ENCODE data around the gene SRRM5. TPM values are rescaled to one million over a fixed set of nuclear protein-coding genes. Genes with fewer than 3 reads are reported as not detected.

The SRRM5 gene
- total RNA-seq, 1 donor from 2014 or later = 0.29 TPM

- H3K36me3 ChIP-seq = no peaks in the 10 kb centered on the region
- ATAC-seq (no peak), DNase-seq (no peak)
- no peak for TF ChIP-seq CTCF (IDR thresholded peaks at IDR 0.05)
- intact Hi-C loops (cut with DNase I) = no loop called here
- no peaks in the 10 kb centered on the region for H3K27me3 ChIP-seq
- peaks cover 18% of the 10 kb centered on the region for H3K4me1 ChIP-seq
- peak overlapping the region; percentile 38 for H3K27ac ChIP-seq
- H3K9me3 ChIP-seq = no peaks in the 10 kb centered on the region
- peak overlapping the region; percentile 98 for H3K4me3 ChIP-seq
These were observed 35.7 kb upstream of the SRRM5 start for GRCh38 chr19:43575955-43576878.

GRCh38 chr19:43578787-43579186 is 33.1 kb upstream of the SRRM5 start:
- TF ChIP-seq CTCF (IDR thresholded peaks at IDR 0.05) = no peak
- Histone ChIP-seq H3K9me3 (no peaks in the 10 kb centered on the region), H3K27me3 (no peaks in the 10 kb centered on the region), H3K36me3 (no peaks in the 10 kb centered on the region), H3K27ac (no peak overlapping the region), H3K4me1 (peaks cover 13% of the 10 kb centered on the region), H3K4me3 (no peak overlapping the region)
- intact Hi-C loops (cut with DNase I) = no loop called here
- DNase-seq = no peak
- ATAC-seq = no peak

GRCh38 chr19:43581467-43581866 is 30.4 kb upstream of the SRRM5 start:
- Histone ChIP-seq H3K4me1 (peaks cover 4% of the 10 kb centered on the region), H3K4me3 (peak overlapping the region; percentile 52), H3K27me3 (no peaks in the 10 kb centered on the region), H3K9me3 (no peaks in the 10 kb centered on the region), H3K27ac (peak overlapping the region; percentile 55), H3K36me3 (no peaks in the 10 kb centered on the region)
- ATAC-seq = no peak
- no peak for TF ChIP-seq CTCF (IDR thresholded peaks at IDR 0.05)
- DNase-seq = no peak
- intact Hi-C loops (cut with DNase I) = no loop called here

- no peak for TF ChIP-seq CTCF (IDR thresholded peaks at IDR 0.05)
- ATAC-seq (no peak), DNase-seq (no peak)
- peaks cover 4% of the 10 kb centered on the region for H3K4me1 ChIP-seq
- no peaks in the 10 kb centered on the region for H3K9me3 ChIP-seq
- H3K27me3 ChIP-seq = no peaks in the 10 kb centered on the region
- intact Hi-C loops (cut with DNase I) = no loop called here
- H3K27ac ChIP-seq = no peak overlapping the region
- H3K4me3 ChIP-seq = no peak overlapping the region
- no peaks in the 10 kb centered on the region for H3K36me3 ChIP-seq
These were observed 29.4 kb upstream of the SRRM5 start for GRCh38 chr19:43582495-43582894.

- Histone ChIP-seq H3K4me3 (no peak overlapping the region), H3K4me1 (peaks cover 4% of the 10 kb centered on the region), H3K9me3 (no peaks in the 10 kb centered on the region), H3K27ac (no peak overlapping the region), H3K36me3 (no peaks in the 10 kb centered on the region), H3K27me3 (no peaks in the 10 kb centered on the region)
- no peak for ATAC-seq
- intact Hi-C loops (cut with DNase I) = no loop called here
- no peak for TF ChIP-seq CTCF (IDR thresholded peaks at IDR 0.05)
- no peak for DNase-seq
These were observed 27.4 kb upstream of the SRRM5 start for GRCh38 chr19:43584484-43584883.
